GM23248 (cell line): ENCODE data around the gene SPIB. TPM values are rescaled to one million over a fixed set of nuclear protein-coding genes. Genes with fewer than 3 reads are reported as not detected.
A peak's percentile ranks its signal among the peaks of the same experiment; 100 is the strongest.

ENCODE experiments used
- DNase-seq: peaks from one replicate; pipeline ENCODE4 v3.0.0-alpha.2; 2015
- H2AFZ ChIP-seq: fragments of 200-600 bp; sonication (generic); 2 replicates; pipeline ENCODE4 v1.6.1; 2016; ENCODE audit warnings: antibody characterized with exemption
- H3F3A ChIP-seq: fragments of 200-600 bp; sonication (generic); 2 replicates; pipeline ENCODE4 v1.6.1; 2016; ENCODE audit warnings: mild to moderate bottlenecking, antibody characterized with exemption, mixed run types; ENCODE audit not compliant: insufficient read depth
- H3K27ac ChIP-seq: fragments of 200-600 bp; sonication (generic); 2 replicates; pipeline ENCODE4 v1.5.1; 2016; ENCODE audit warnings: mild to moderate bottlenecking
- H3K27me3 ChIP-seq: fragments of 200-600 bp; sonication (generic); replicated peaks from 2 replicates; pipeline ENCODE4 v1.6.1; 2016; ENCODE audit warnings: mild to moderate bottlenecking; ENCODE audit not compliant: insufficient read depth
- H3K36me3 ChIP-seq: fragments of 200-600 bp; sonication (generic); 2 replicates; pipeline ENCODE4 v1.6.1; 2016; ENCODE audit warnings: low read depth, mild to moderate bottlenecking
- H3K4me1 ChIP-seq: fragments of 200-600 bp; sonication (generic); 2 replicates; pipeline ENCODE4 v1.6.1; 2016; ENCODE audit warnings: mild to moderate bottlenecking; ENCODE audit not compliant: insufficient read depth
- H3K4me2 ChIP-seq: fragments of 200-600 bp; sonication (generic); one replicate; pipeline ENCODE4 v1.6.1; 2016; ENCODE audit warnings: mild to moderate bottlenecking; ENCODE audit not compliant: unreplicated experiment
- H3K4me3 ChIP-seq: fragments of 200-600 bp; sonication (generic); 2 replicates; pipeline ENCODE4 v1.5.1; 2016; ENCODE audit warnings: mild to moderate bottlenecking
- H3K79me2 ChIP-seq: fragments of 200-600 bp; sonication (generic); 2 replicates; pipeline ENCODE4 v1.6.1; 2016; ENCODE audit warnings: mild to moderate bottlenecking; ENCODE audit not compliant: insufficient read depth
- H3K9ac ChIP-seq: fragments of 200-600 bp; sonication (generic); 2 replicates; pipeline ENCODE4 v1.6.1; 2016; ENCODE audit warnings: mild to moderate bottlenecking
- H3K9me2 ChIP-seq: fragments of 200-600 bp; sonication (generic); 2 replicates; pipeline ENCODE4 v1.6.1; 2016; ENCODE audit warnings: mixed run types, mild to moderate bottlenecking, moderate library complexity; ENCODE audit not compliant: insufficient read depth
- H3K9me3 ChIP-seq: fragments of 200-600 bp; sonication (generic); one replicate; pipeline ENCODE4 v1.6.1; 2017; ENCODE audit warnings: low read depth
- H4K20me1 ChIP-seq: fragments of 200-600 bp; sonication (generic); 2 replicates; pipeline ENCODE4 v1.6.0; 2016; ENCODE audit not compliant: insufficient read depth
- EZH2 ChIP-seq: fragments of 200-600 bp; sonication (generic); IDR thresholded peaks from 2 replicates; pipeline ENCODE4 v1.6.1; 2018; ENCODE audit warnings: antibody characterized with exemption, mild to moderate bottlenecking; ENCODE audit not compliant: insufficient read depth, poor library complexity, severe bottlenecking
- EZH2phosphoT487 ChIP-seq: fragments of 200-600 bp; sonication (generic); IDR thresholded peaks from 2 replicates; pipeline ENCODE4 v1.6.1; 2018; ENCODE audit warnings: antibody characterized with exemption, moderate library complexity, mild to moderate bottlenecking, low read depth; ENCODE audit not compliant: insufficient read depth
- WGBS, 2 experiments: methylation state at CpG; one replicate each; pipeline ENCODE4 v1.1.6; 2015 to 2017; ENCODE audit warnings: low lambda C conversion rate in 2 of 2, low coverage in 1 of 2; ENCODE audit errors: missing lambda C conversion rate in 2 of 2; 5-methylcytosine and 5-hydroxymethylcytosine counted together
- in situ Hi-C: fragments of 300-500 bp; cut with MboI; formaldehyde crosslinking; loops from 2 replicates; pipeline ENCODE4 v1.15.0; 2020
- polyA plus RNA-seq: library from polyadenylated mRNA; unstranded; fragments of >200 nt; fragmentation: Nextera tagmentation; extraction: Ambion mirVana; gene quantifications from 2 replicates; pipeline ENCODE4 v1.2.1, GENCODE V29; 2016
- total RNA-seq: library from RNA; depleted of rRNA; stranded (reverse); fragments of >200 nt; shearing (Covaris generic); gene quantifications from 2 replicates; pipeline ENCODE4 v1.2.3, GENCODE V29; 2014

The SPIB gene
- total and polyA plus RNA-seq, 2 experiments from 2014 or later: not detected

GRCh38 chr19:50377051-50377461 lies 41.7 kb upstream of the SPIB start:
- no peak overlapping the region for H3K4me2 ChIP-seq
- DNase-seq: peak; percentile 36

DNA sequence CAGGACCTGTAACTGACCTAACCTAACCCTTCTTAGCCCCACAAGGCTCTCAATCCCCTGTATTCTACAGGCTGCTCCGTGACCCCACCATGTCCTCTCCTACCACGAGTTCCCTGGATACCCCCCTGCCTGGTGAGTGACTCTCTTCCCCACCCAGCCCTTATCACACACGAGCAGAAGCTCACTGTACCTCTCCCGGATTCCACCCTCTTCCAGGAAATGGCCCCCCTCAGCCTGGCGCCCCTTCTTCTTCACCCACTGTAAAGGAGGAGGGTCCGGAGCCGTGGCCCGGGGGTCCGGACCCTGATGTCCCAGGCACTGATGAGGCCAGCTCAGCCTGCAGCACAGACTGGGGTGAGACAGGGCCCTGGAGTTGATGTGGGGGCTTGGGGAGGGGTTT lies 41.2 kb upstream of the SPIB start:
- no peak overlapping the region for H3K4me2 ChIP-seq
- no peak overlapping the region for H2AFZ ChIP-seq
- no peaks in the 10 kb centered on the region for H3K27me3 ChIP-seq
- no peaks in the 10 kb centered on the region for H4K20me1 ChIP-seq
- H3K4me1 ChIP-seq: no peaks in the 10 kb centered on the region
- TF ChIP-seq EZH2 (no peak), EZH2phosphoT487 (no peak)
- H3K9ac ChIP-seq: no peak overlapping the region
- H3F3A ChIP-seq: no peaks in the 10 kb centered on the region
- H3K79me2 ChIP-seq: peaks cover 9% of the 10 kb centered on the region; the same call in 1 of the 2 replicates
- no peaks in the 10 kb centered on the region for H3K9me2 ChIP-seq
- DNase-seq: no peak
- WGBS, 2 experiments: 88% methylated on average over 9 of the region's 9 CpGs
- no peak overlapping the region for H3K4me3 ChIP-seq
- in situ Hi-C loops: no loop called here
- H3K36me3 ChIP-seq: no peaks in the 10 kb centered on the region; the same call in 1 of the 2 replicates
- no peak overlapping the region for H3K27ac ChIP-seq
- no peaks in the 10 kb centered on the region for H3K9me3 ChIP-seq

More at GRCh38 chr19:50377051-50377461, 41.7 kb upstream of the SPIB start:
- Histone ChIP-seq H2AFZ (no peak overlapping the region), H3K27ac (no peak overlapping the region), H3K9me3 (no peaks in the 10 kb centered on the region), H4K20me1 (no peaks in the 10 kb centered on the region), H3K79me2 (peaks cover 9% of the 10 kb centered on the region; the same call in 1 of the 2 replicates), H3K36me3 (no peaks in the 10 kb centered on the region; the same call in 1 of the 2 replicates), H3K9ac (no peak overlapping the region), H3K4me1 (no peaks in the 10 kb centered on the region), H3K27me3 (no peaks in the 10 kb centered on the region), H3K9me2 (no peaks in the 10 kb centered on the region), H3F3A (no peaks in the 10 kb centered on the region), H3K4me3 (peak overlapping the region; percentile 27; the same call in 1 of the 2 replicates)
- WGBS, 2 experiments: 15 to 17% methylated on average over 4 to 7 of the region's 7 CpGs
- TF ChIP-seq EZH2phosphoT487 (no peak), EZH2 (no peak)
- in situ Hi-C loops: no loop called here

GRCh38 chr19:50378169-50378862 lies 40.4 kb upstream of the SPIB start:
- Histone ChIP-seq H3K27ac (no peak overlapping the region), H4K20me1 (no peaks in the 10 kb centered on the region), H3K36me3 (no peaks in the 10 kb centered on the region; the same call in 1 of the 2 replicates), H3K9ac (no peak overlapping the region), H3K79me2 (peaks cover 9% of the 10 kb centered on the region; the same call in 1 of the 2 replicates), H3K4me2 (no peak overlapping the region), H3K4me1 (no peaks in the 10 kb centered on the region), H3F3A (peaks cover 7% of the 10 kb centered on the region), H3K4me3 (no peak overlapping the region), H3K9me3 (no peaks in the 10 kb centered on the region), H3K9me2 (no peaks in the 10 kb centered on the region), H3K27me3 (no peaks in the 10 kb centered on the region), H2AFZ (no peak overlapping the region)
- in situ Hi-C loops: no loop called here
- WGBS, 2 experiments: 96% methylated on average over 33 to 35 of the region's 36 CpGs
- no peak for DNase-seq
- TF ChIP-seq EZH2phosphoT487 (no peak), EZH2 (no peak)

DNA sequence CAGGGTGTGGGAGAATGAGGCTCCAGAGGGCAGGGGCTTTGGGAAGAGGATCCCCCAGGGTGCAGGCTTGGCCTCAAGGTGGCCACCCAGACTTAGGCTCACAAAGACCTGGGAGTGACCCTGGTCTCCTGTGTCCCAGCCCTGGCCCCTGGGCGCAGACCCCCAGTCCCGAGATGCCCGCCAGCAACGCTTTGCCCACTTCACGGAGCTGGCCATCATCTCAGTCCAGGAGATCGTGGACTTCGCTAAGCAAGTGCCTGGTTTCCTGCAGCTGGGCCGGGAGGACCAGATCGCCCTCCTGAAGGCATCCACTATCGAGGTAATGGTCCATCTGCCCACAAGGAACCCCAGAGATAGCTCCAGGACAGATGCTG lies 39.9 kb upstream of the SPIB start:
- 90 to 95% methylated on average over 6 to 10 of the region's 10 CpGs for WGBS, 2 experiments
- Histone ChIP-seq H2AFZ (no peak overlapping the region), H3K36me3 (no peaks in the 10 kb centered on the region; the same call in 1 of the 2 replicates), H3K9me3 (no peaks in the 10 kb centered on the region), H3K79me2 (peaks cover 9% of the 10 kb centered on the region; the same call in 1 of the 2 replicates), H3K9ac (no peak overlapping the region), H3K4me2 (no peak overlapping the region), H3K27ac (no peak overlapping the region), H3K4me1 (no peaks in the 10 kb centered on the region), H4K20me1 (no peaks in the 10 kb centered on the region), H3K27me3 (no peaks in the 10 kb centered on the region), H3F3A (peaks cover 11% of the 10 kb centered on the region), H3K9me2 (no peaks in the 10 kb centered on the region), H3K4me3 (no peak overlapping the region)
- TF ChIP-seq EZH2 (no peak), EZH2phosphoT487 (no peak)
- no peak for DNase-seq
- in situ Hi-C loops: no loop called here
